ENCODE measurements around the gene GRK4.
"Not testable (repeated sequence)": the region's sequence is repeated elsewhere in the genome, so short reads cannot be mapped to it uniquely, and the experiment has no call there.

The GRK4 gene

DNA sequence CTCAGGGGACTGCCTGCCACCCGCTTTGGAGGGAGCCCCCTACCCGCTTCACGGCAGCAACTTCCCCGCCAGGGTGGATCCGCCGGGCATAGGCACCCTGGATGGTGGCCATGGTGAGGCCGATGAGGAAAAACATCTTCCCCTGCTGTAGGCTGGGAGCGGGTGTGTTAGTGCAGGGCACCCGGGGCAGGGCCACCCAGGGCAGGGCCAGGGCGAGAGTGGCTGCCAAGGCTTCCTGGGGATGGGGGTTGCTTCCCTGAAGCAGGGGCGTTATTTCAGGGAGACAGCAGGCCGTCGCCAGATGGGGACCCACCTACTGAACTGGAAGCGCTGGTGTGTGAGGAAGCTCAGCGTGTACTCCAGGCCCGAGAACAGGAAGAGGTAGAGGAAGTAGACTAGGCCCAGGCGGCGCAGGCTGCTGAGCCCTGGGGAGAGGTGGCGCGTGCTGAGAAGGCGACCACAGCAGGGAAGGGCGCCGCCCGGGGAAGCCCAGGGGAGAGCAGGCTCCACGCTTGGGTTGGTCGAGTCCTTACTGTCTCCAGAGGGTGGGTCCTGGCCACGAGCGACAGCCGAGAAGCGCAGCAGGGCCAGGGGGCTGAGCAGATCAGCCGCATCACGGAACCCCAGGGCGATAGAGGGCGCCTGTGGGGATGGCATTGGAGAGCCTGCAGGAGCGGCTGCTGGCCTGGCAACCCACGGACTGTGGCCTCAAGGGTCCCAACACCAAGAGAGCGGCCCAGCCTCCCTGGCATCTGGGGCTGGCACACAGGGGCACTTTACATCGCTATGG is 31.7 kb upstream of the GRK4 start:
- peak in 1 of 2 experiments; percentile 29 for DNase-seq

DNA sequence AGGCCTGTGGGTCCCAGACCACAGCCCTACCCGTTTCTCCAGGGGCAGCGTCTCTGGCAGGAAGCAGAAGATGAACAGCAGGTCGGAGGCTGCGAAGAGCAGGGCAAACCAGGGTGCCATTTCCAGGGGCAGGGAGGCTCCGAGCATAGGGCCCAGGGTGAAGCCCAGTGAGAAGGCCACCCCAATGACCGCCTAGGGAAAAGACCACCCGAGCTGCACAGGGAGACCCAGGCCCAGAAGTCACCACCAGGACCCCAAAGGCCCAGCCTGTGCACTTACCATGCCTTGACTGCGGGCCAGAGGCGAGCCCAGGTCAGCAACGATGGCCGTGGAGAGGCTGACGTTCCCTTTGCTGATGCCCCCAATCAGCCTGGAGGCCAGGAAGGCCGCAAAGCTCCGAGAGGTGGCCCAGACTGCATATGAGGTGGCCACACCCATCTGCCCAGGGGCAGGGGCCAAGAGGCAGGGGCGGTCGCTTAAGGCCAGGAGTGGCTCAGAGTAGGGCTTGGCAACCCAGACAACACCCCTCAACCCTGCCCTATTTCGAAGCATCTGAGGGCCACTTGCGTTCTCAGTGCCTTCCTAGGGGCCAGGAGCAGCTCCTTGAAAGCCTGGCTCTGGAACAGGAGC is 30.9 kb upstream of the GRK4 start:
- DNase-seq: no peak

GRCh38 chr4:2932951-2933565 is 30.3 kb upstream of the GRK4 start:
- DNase-seq: peak in 1 of 2 experiments; percentile 31

- DNase-seq: no peak
Measured at GRCh38 chr4:2933566-2934076, 29.8 kb upstream of the GRK4 start.

DNA sequence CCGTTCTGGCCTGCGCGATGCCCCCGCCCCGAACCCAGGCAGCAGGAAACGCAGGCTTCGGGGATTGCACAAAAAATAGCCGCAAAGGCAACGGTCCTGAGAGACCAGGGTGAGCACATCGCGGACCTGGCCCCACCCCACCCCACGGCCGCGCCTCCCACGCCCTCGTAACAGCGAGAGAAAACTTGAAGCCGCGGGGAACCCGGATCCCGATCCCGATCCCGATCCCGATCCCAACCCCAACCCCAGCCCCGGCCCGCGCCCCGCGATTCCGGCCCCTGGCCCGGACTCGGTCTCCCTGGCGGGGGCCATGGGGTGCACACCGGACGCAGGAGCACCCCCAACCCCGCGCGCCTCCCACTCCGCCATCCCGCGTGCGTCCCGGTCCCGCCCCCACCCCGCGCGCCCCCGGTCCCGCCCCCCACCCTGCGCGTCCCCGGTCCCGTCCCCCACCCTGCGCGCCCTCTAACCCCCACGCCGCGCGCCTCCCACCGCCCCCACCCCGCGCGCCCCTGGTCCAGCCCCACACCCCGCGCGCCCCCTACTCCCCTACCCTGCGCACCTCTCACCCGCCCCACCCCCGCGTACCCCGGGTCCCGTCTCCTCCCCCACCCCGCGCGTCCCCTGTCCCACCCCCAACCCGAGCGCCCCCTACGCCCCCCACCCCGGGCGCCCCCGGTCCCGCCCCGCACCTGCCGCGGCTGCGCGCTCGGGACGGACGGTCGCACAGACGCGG is 29.1 kb upstream of the GRK4 start:
- peak in 1 of 2 experiments; percentile 53 for DNase-seq

DNA sequence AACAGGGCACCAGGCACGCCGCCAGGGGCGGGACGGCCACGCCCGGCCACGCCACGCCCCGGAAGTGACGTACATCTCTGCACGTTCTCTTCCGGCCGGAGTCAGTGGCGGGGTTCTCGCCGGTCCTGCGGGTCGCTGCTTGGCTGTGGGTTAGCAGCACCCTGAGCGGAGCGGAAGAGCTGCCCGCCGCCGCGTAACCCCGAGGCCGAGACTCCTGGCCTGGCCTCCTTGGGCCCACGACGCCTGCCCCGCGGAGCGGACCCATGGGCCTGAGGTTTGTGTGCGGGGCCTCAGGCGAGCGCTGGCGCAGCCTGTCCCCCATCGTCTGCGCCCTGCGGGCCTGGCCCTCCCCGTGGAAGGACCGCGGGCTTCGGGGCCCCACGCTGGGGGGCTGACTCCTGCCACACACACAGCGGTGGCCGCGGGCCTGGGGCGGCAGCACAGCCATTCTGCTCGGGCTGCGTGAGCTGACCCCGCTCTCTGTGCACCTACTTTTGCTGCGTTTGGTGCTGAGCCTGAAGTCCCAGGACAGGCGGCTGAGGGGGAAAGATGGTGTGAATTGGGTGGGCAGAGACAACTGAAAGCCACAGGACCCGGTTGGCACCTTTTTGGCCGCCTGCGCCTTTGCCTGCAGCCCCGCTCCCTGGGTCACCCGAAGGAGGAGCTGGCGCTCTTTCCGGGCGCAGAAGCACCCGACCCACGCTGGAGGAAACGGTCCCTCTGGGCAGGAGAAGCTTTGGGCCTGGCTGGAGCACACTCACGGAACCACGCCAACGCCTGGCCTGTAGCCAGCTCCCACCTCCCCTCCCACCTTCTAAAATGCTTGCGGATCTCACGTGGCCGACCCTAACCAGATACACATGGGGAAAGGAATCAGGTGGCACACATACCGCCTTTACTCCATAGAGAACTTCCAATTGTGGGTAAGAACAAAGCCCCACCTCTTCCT is 28.3 kb upstream of the GRK4 start:
- DNase-seq: peak; percentile 55 to 93

DNA sequence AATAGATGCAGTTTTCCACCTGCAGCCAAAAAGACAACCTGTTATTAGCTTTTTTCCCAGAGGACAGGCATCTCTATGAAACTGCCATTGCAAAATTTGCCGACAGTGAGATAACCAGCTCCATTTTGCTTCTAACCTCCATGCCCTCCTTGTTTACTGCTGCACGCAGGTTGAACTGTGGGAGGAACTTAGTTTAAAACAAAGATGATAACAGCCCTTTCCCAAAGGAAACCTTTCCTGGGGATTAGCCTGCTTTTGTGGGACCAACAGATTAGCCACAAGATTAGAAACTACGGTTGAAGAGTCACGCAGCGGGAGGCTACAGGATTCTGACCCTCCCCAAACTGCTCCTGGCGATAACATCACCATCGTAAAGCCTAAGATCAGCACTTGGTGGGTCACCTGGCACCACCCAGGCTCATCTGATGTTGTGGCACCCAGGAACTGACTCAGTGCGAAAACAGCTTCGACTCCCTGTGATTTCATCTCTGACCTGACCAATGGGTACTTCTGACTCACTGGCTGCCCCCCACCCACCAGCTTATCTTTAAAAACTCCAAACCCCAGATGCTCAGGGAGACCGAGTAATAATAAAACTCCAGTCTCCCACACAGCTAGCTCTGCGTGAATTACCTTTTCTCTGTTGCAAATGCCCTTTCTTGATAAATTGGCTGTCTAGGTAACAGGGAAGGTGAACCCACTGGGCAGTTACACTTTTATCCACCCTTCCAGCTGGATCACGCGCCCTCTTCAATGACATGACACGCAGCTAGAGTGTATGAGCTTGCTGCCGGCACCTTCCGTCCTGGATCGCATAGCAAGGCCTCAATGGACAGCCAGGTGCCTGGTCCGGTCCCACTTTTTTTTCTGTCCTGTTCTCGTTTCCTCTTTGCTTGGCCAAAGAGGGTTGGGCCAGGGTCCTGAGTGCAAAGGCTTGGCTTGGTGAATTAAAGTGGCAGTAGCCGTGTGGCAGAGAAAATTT is 27.3 kb upstream of the GRK4 start:
- DNase-seq: no peak

DNA sequence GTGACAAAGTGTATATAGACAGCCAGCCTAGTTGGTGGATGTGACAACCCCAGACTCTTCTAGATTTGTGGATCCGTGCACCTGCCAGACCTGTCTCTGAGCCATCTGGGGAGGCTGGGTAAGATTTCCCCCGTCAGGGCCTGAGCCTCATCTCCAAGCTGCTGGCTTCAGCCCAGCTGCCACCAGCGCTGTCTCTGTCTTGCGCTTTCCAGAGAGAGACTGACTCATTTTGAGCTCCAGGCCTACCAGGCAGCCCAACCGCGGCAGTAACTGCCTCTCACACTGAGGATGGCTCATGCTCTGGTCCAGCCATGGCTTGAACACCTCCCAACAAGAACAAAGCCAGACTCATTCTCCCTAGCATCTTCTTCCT is 26.6 kb upstream of the GRK4 start:
- peak in 1 of 2 experiments; percentile 32 for DNase-seq

DNA sequence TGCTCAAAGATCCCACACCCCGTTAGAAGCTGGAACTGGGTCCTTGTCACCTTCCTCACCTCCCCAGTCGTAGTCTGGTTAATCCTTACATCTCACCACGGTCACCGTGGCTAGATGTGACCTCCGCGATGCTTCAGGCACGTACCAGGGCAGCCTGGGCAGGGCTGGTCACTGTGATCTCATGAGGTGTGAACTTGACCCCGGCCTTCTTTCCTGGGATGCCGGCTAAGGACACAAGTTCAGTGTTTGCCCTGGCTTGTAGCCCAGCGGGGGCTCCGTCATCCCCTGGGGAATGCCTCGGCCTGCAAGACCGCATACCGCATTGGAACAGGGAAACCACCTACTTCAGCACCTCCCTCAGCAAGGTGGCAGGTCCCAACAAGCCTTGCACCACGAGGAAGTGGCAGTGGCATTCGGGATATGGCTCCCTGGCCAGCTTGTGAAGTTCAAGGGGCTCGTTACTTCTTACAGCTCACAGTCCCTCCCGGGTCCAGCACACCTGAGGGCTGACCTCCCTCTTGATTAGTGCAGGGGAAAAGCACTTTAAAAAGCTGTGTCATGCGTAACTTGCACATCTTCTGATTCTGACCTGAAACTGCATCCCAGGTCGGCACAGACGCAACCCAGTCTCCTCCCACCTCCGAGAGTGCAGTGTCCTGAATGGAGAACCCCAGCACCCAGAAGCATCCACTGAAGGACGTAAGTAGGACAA is 26.1 kb upstream of the GRK4 start:
- DNase-seq: peak in 1 of 2 experiments; percentile 50

DNA sequence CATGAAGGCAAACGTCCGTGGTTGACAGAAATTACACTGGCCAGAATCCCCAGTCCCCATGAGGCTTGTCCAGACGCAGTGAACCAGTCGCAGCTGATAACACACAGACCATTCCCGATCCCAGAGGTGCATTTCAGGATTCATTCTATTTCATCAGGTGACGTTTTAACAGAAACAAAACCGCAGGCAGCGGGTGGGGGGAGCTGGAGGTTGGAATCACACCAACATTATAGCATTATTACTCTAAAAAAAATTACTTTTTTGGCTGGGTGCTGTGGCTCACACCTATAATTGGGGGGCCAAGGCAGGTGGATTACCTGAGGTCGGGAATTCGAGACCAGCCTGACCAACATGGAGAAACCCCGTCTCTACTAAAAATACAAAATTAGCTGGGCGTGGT is 25.4 kb upstream of the GRK4 start:
- no peak for DNase-seq

DNA sequence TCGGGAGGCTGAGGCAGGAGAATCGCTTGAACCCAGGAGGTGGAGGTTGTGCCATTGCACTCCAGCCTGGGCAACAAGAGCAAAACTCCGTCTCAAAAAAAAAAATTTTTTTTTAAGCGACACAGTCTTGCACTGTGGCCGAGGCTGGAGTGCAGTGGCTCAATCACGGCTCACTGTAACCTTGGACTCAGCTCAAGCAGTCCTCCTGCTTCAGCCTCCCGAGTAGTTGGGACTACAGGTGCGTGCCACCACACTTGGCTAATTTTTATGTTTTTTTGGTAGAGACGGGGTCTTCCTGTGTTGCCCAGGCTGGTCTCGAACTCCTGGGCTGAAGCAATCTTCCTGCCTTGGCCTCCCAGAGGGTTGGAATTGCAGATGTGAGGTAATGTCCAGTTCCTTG is 25.0 kb upstream of the GRK4 start:
- DNase-seq: not testable (repeated sequence)

DNA sequence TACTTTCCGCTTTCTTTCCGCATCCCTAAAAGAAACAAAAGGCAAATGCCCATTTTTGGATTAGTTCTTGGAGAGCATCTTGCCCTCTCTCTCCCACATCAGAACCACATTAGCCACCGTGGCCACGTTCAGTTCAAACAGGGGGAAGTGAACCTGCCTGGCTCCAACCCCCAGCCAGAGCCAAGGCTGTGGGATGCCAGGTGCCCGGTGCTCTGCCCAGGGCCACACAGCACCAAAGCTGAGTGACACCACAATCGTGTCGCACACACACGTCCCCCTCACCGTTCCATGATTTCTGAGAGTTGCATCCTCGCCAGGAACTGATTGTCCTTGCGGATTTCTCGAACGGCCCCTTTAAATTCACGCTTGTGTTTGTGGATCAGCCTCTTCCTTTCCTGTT is 24.5 kb upstream of the GRK4 start:
- no peak for DNase-seq

- DNase-seq: no peak
Measured at GRCh38 chr4:2939383-2940243, 23.8 kb upstream of the GRK4 start.

GRCh38 chr4:2940267-2941137 is 22.9 kb upstream of the GRK4 start:
- DNase-seq: no peak

- no peak for DNase-seq
Measured at GRCh38 chr4:2941138-2942036, 22.0 kb upstream of the GRK4 start.

DNA sequence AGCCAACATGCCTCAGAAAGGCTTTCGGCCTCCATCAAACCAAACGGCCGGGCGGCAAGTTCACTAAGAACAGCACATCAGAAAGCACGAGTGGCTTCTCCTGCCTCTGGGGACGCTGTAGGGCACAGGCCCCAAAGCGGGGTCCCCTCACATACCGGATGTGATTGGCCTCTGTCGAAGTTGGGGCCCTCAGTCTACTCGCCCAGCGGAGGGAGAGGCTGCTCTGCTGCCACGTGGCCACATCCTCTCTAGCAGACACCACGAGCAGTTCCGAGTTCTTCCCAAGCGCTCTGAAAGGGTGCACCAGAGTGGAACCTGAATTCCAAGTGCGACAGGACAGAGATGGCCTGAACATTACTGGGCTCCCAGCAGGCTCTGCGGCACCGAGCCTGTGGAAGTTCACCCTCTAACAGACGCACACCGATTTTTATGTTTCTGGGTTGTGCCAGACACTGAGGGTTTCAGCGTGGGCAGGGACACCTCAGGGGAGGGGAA is 21.3 kb upstream of the GRK4 start:
- no peak for DNase-seq
